HG02678 (cell line): Measurements from ENCODE around the gene SLC48A1.
A peak's percentile ranks its signal among the peaks of the same experiment; 100 is the strongest.

Source experiments
- ATAC-seq: cut with Tn5 transposase; IDR thresholded peaks from one replicate; pipeline ENCODE4 v1.9.1; 2021; ENCODE audit warnings: mild to moderate bottlenecking, moderate library complexity; ENCODE audit not compliant: unreplicated experiment

Gene SLC48A1

GRCh38 chr12:47744005-47744651 lies 28.9 kb upstream of the SLC48A1 start:
- ATAC-seq: no peak

GRCh38 chr12:47744778-47745436 lies 28.1 kb upstream of the SLC48A1 start:
- ATAC-seq: no peak

- ATAC-seq: no peak
Observed at GRCh38 chr12:47745485-47746041, 27.5 kb upstream of the SLC48A1 start.

- ATAC-seq: no peak
Observed at GRCh38 chr12:47746073-47746472, 27.0 kb upstream of the SLC48A1 start.

GRCh38 chr12:47746523-47746922 lies 26.5 kb upstream of the SLC48A1 start:
- no peak for ATAC-seq

- ATAC-seq: no peak
Observed at GRCh38 chr12:47747126-47747525, 25.9 kb upstream of the SLC48A1 start.

GRCh38 chr12:47747596-47748506 lies 25.2 kb upstream of the SLC48A1 start:
- ATAC-seq: no peak

GRCh38 chr12:47748507-47748828 lies 24.6 kb upstream of the SLC48A1 start:
- no peak for ATAC-seq

GRCh38 chr12:47748899-47749298 lies 24.1 kb upstream of the SLC48A1 start:
- ATAC-seq: no peak

GRCh38 chr12:47750229-47750798 lies 22.7 kb upstream of the SLC48A1 start:
- ATAC-seq: no peak

GRCh38 chr12:47750916-47751470 lies 22.0 kb upstream of the SLC48A1 start:
- ATAC-seq: no peak

- no peak for ATAC-seq
Observed at GRCh38 chr12:47751561-47751960, 21.5 kb upstream of the SLC48A1 start.

- no peak for ATAC-seq
Observed at GRCh38 chr12:47752121-47752520, 20.9 kb upstream of the SLC48A1 start.

- ATAC-seq: no peak
Observed at GRCh38 chr12:47752552-47752951, 20.5 kb upstream of the SLC48A1 start.

- no peak for ATAC-seq
Observed at GRCh38 chr12:47753021-47754001, 19.7 kb upstream of the SLC48A1 start.

GRCh38 chr12:47754126-47754525 lies 18.9 kb upstream of the SLC48A1 start:
- no peak for ATAC-seq

- ATAC-seq: peak; percentile 17
Observed at GRCh38 chr12:47754881-47755280, 18.2 kb upstream of the SLC48A1 start.

GRCh38 chr12:47755655-47756562 lies 17.1 kb upstream of the SLC48A1 start:
- ATAC-seq: peak; percentile 70
